GM23338 (cell line): Measurements from ENCODE around the gene TMEM238.

Source experiments
- CTCF ChIP-seq, 2 experiments: fragments of 200-600 bp in 1 of 2; sonication (generic) in 1 of 2; conservative IDR thresholded peaks; 2 replicates each; pipeline versions ENCODE4 v1.5.1 to v1.6.1; 2016 to 2017; ENCODE audit warnings: antibody characterized with exemption in 2 of 2, low read depth in 2 of 2, mild to moderate bottlenecking in 2 of 2, moderate library complexity in 1 of 2
- ETS1 ChIP-seq: IDR thresholded peaks from 2 replicates; pipeline ENCODE4 v1.6.1; 2016; ENCODE audit warnings: antibody characterized with exemption
- EZH2phosphoT487 ChIP-seq: fragments of 200-600 bp; sonication (generic); IDR thresholded peaks from one replicate; pipeline ENCODE4 v1.8.1; 2018; ENCODE audit warnings: antibody characterized with exemption; ENCODE audit not compliant: unreplicated experiment
- POLR2AphosphoS5 ChIP-seq: IDR thresholded peaks from 2 replicates; pipeline ENCODE4 v1.6.1; 2016; ENCODE audit warnings: antibody characterized with exemption, low read depth

GRCh38 chr19:55339105-55339888 lies 44.8 kb downstream of the TMEM238 start, which contains the start of gene KMT5C:
- TF ChIP-seq CTCF (conservative IDR thresholded peaks at IDR 0.05; ENCODE audit: low read depth in 2 of 2) (no peak), EZH2phosphoT487 (no peak), POLR2AphosphoS5 (peak; percentile 68), ETS1 (no peak)
